CD4-positive, CD25-positive, alpha-beta regulatory T cell (primary cell): ENCODE measurements around the gene GTF2H2. TPM values are rescaled to one million over a fixed set of nuclear protein-coding genes. Genes with fewer than 3 reads are reported as not detected.
"Not testable (repeated sequence)": the region's sequence is repeated elsewhere in the genome, so short reads cannot be mapped to it uniquely, and the experiment has no call there.

Experiments
- ATAC-seq, 2 donors: fragments of 150-1000 bp; cut with Tn5 transposase; one replicate each; pipeline ENCODE4 v1.10.0; 2021; ENCODE audit warnings: low read depth in 2 of 2, moderate number of reproducible peaks in 2 of 2, moderate library complexity in 1 of 2
- DNase-seq, 3 donors: peaks; one replicate each; pipeline versions ENCODE4 v3.0.0 to v3.0.0-alpha.2; 2012 to 2022; ENCODE audit warnings: mixed read lengths in 1 of 3
- H3K27ac ChIP-seq: one replicate; pipeline ENCODE4 v1.7.0; 2013; ENCODE audit warnings: mild to moderate bottlenecking, low read length; ENCODE audit not compliant: insufficient read depth, poor library complexity, severe bottlenecking
- H3K27me3 ChIP-seq: one replicate; pipeline ENCODE4 v1.7.0; 2013; ENCODE audit warnings: low read length; ENCODE audit not compliant: control insufficient read depth, insufficient read depth
- H3K36me3 ChIP-seq: one replicate; pipeline ENCODE4 v1.7.0; 2013; ENCODE audit warnings: mild to moderate bottlenecking, low read length, moderate library complexity; ENCODE audit not compliant: control insufficient read depth, insufficient read depth
- H3K4me1 ChIP-seq: 2 replicates; pipeline ENCODE4 v1.7.0; 2013; ENCODE audit warnings: mild to moderate bottlenecking, low read length; ENCODE audit not compliant: insufficient read depth, control insufficient read depth, poor library complexity, severe bottlenecking
- H3K4me3 ChIP-seq: one replicate; pipeline ENCODE4 v1.7.0; 2013; ENCODE audit warnings: low read depth, mild to moderate bottlenecking, low read length, moderate library complexity
- H3K9me3 ChIP-seq, 2 experiments: 1 replicate in 1 of 2; 2 replicates in 1 of 2; pipeline ENCODE4 v1.7.0; 2013; ENCODE audit warnings: low read length in 2 of 2, mild to moderate bottlenecking in 1 of 2, moderate library complexity in 1 of 2; ENCODE audit not compliant: control insufficient read depth in 2 of 2
- H3K27ac Mint-ChIP-seq, 3 donors: one replicate each; pipeline ENCODE4 v1.8.0; 2020 to 2022; ENCODE audit warnings: mild to moderate bottlenecking in 3 of 3, mixed read lengths in 3 of 3, moderate library complexity in 2 of 3
- H3K27me3 Mint-ChIP-seq: one replicate; pipeline ENCODE4 v1.8.0; 2022; ENCODE audit warnings: mild to moderate bottlenecking, mixed read lengths
- H3K36me3 Mint-ChIP-seq: one replicate; pipeline ENCODE4 v1.8.0; 2020; ENCODE audit warnings: mixed read lengths
- H3K4me1 Mint-ChIP-seq, 4 donors: one replicate each; pipeline ENCODE4 v1.8.0; 2020 to 2022; ENCODE audit warnings: mixed read lengths in 4 of 4, mild to moderate bottlenecking in 1 of 4
- H3K4me3 Mint-ChIP-seq, 4 donors: one replicate each; pipeline ENCODE4 v1.8.0; 2020 to 2022; ENCODE audit warnings: mild to moderate bottlenecking in 4 of 4, mixed read lengths in 4 of 4, moderate library complexity in 3 of 4
- H3K9me3 Mint-ChIP-seq, 7 donors: one replicate each; pipeline ENCODE4 v1.8.0; 2020 to 2022; ENCODE audit warnings: mixed read lengths in 7 of 7, mild to moderate bottlenecking in 3 of 7, moderate library complexity in 2 of 7
- polyA plus RNA-seq, 4 donors: library from polyadenylated mRNA; unstranded; fragments of 300-500 nt; fragmentation: Illumina TruSeq; gene quantifications; one replicate each; pipeline ENCODE4 v1.2.3, GENCODE V29; 2021
- total RNA-seq: library from RNA; stranded (reverse); gene quantifications from one replicate; pipeline ENCODE4 v1.2.3, GENCODE V29; 2022

GTF2H2 gene
- total and polyA plus RNA-seq, 5 donors from 2014 or later: 2.9 to 14.1 (median 9.3) TPM

DNA sequence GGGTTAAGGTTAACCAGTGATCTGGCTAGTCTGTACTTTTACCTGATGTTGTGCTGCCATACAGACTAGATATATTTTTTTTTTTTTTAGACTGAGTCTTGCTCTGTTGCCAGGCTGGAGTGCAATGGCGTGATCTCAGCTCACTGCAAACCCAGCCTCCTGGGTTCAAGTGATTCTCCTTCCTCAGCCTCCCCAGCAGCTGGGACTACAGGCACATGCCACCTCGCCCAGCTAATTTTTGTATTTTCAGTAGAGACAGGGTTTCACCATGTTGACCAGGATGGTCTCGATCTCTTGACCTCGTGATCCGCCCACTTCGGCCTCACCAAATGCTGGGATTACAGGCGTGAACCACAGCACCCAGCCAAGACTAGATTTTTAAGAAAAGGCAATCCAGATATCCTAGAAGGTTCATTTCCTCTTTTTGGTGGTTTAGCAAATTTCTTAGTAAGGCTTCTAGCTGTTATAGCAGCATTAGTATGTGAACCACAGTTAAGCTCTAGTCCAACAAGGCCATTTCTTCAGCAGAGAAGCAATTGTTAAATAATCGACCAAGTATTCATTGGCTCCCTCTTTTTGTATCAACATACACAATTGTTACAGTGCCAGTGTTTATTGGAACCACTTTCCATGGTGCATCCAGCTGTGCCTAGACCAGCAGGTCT is 42.1 kb downstream of the GTF2H2 start, which contains the start of gene NAIP:
Gene NAIP (minus strand): TSS at position 51 of the 665 bp plus-strand sequence. CDS start 12,424 bp downstream, outside the sequence.
- not testable (repeated sequence) for DNase-seq, H3K36me3 ChIP-seq, H3K9me3 Mint-ChIP-seq, H3K27me3 Mint-ChIP-seq, H3K4me3 ChIP-seq, H3K4me1 ChIP-seq, H3K9me3 ChIP-seq, H3K27me3 ChIP-seq, ATAC-seq, H3K4me1 Mint-ChIP-seq, H3K4me3 Mint-ChIP-seq, H3K36me3 Mint-ChIP-seq, H3K27ac ChIP-seq, H3K27ac Mint-ChIP-seq

- H3K4me1 Mint-ChIP-seq, H3K36me3 ChIP-seq, H3K9me3 ChIP-seq, H3K27me3 Mint-ChIP-seq, H3K27ac ChIP-seq, H3K4me1 ChIP-seq, DNase-seq, H3K9me3 Mint-ChIP-seq, H3K4me3 Mint-ChIP-seq, H3K27ac Mint-ChIP-seq, H3K4me3 ChIP-seq, ATAC-seq, H3K27me3 ChIP-seq, H3K36me3 Mint-ChIP-seq: not testable (repeated sequence)
Observed at GRCh38 chr5:71020643-71021042, 46.8 kb downstream of the GTF2H2 start.

DNA sequence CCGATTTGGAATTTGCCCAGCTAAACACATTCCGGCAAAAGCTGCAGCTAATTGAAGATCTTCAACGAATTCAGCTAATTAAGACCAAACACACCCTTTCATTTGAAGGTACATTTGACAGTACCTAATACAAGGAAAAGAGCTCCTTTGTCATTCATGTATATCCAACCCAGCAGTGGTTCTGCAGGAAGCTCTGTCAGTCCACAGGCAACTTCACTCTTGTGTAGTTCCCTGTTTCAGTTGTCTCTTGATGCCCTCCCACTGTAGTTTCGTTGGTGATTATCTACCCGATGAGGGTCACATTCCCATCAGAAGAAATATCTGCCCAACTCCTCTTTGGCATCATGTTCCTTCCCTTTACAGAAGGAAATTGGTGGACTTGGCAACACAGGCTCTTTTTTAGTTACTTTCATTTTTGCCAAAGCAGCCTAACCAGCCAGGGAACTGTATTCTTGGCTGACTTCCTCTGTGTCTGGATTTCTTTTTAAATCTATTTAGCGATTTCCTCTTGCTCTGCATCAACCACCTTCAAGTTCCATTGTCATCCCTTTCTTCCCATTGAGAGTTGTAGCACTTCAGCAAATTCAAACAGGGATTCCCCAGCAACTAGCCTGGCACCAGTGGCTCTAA is 49.0 kb downstream of the GTF2H2 start:
- H3K9me3 ChIP-seq, H3K4me3 ChIP-seq, ATAC-seq: not testable (repeated sequence)

GRCh38 chr5:71014176-71014575 is 53.3 kb downstream of the GTF2H2 start:
- H3K4me3 Mint-ChIP-seq: no peak overlapping the region
- H3K36me3 Mint-ChIP-seq: no peaks in the 10 kb centered on the region
- no peaks in the 10 kb centered on the region for H3K27me3 ChIP-seq
- no peak overlapping the region for H3K27ac Mint-ChIP-seq
- no peaks in the 10 kb centered on the region for H3K9me3 ChIP-seq
- no peak overlapping the region for H3K4me3 ChIP-seq
- H3K9me3 Mint-ChIP-seq: no peaks in the 10 kb centered on the region
- no peaks in the 10 kb centered on the region for H3K36me3 ChIP-seq
- no peak for DNase-seq
- H3K27ac ChIP-seq: no peak overlapping the region
- H3K4me1 Mint-ChIP-seq: no peaks in the 10 kb centered on the region
- no peak for ATAC-seq
- H3K27me3 Mint-ChIP-seq: no peaks in the 10 kb centered on the region
- no peaks in the 10 kb centered on the region for H3K4me1 ChIP-seq

More for the DNA sequence above, 49.0 kb downstream of the GTF2H2 start:
- H3K9me3 Mint-ChIP-seq, DNase-seq, H3K27me3 Mint-ChIP-seq, H3K4me1 ChIP-seq, H3K36me3 Mint-ChIP-seq, H3K27ac Mint-ChIP-seq, H3K36me3 ChIP-seq, H3K27me3 ChIP-seq, H3K4me1 Mint-ChIP-seq, H3K27ac ChIP-seq, H3K4me3 Mint-ChIP-seq: not testable (repeated sequence)

GRCh38 chr5:71013575-71013974 is 53.9 kb downstream of the GTF2H2 start:
- no peak overlapping the region for H3K27ac ChIP-seq
- no peaks in the 10 kb centered on the region for H3K27me3 ChIP-seq
- no peak for DNase-seq
- Mint-ChIP-seq H3K36me3 (no peaks in the 10 kb centered on the region), H3K27ac (no peak overlapping the region), H3K9me3 (no peaks in the 10 kb centered on the region), H3K4me3 (no peak overlapping the region), H3K27me3 (no peaks in the 10 kb centered on the region), H3K4me1 (no peaks in the 10 kb centered on the region)
- H3K9me3 ChIP-seq: no peaks in the 10 kb centered on the region
- no peaks in the 10 kb centered on the region for H3K4me1 ChIP-seq
- H3K36me3 ChIP-seq: no peaks in the 10 kb centered on the region
- no peak overlapping the region for H3K4me3 ChIP-seq
- ATAC-seq: no peak

GRCh38 chr5:71011194-71011792 is 56.2 kb downstream of the GTF2H2 start:
- DNase-seq (no peak), ATAC-seq (no peak)
- Mint-ChIP-seq H3K27ac (no peak overlapping the region), H3K4me1 (no peaks in the 10 kb centered on the region), H3K4me3 (no peak overlapping the region), H3K27me3 (no peaks in the 10 kb centered on the region), H3K9me3 (no peaks in the 10 kb centered on the region), H3K36me3 (no peaks in the 10 kb centered on the region)
- Histone ChIP-seq H3K4me1 (no peaks in the 10 kb centered on the region), H3K36me3 (no peaks in the 10 kb centered on the region), H3K27ac (no peak overlapping the region), H3K9me3 (no peaks in the 10 kb centered on the region), H3K27me3 (no peaks in the 10 kb centered on the region), H3K4me3 (no peak overlapping the region)

GRCh38 chr5:71006983-71007382 is 60.5 kb downstream of the GTF2H2 start:
- not testable (repeated sequence) for H3K4me1 ChIP-seq, H3K36me3 ChIP-seq, H3K27ac ChIP-seq, H3K27me3 Mint-ChIP-seq, H3K27ac Mint-ChIP-seq, ATAC-seq, H3K4me3 ChIP-seq, H3K4me1 Mint-ChIP-seq, DNase-seq, H3K27me3 ChIP-seq, H3K9me3 ChIP-seq, H3K4me3 Mint-ChIP-seq, H3K36me3 Mint-ChIP-seq, H3K9me3 Mint-ChIP-seq
